ENCODE measurements around the gene ADAMTS15. TPM values are rescaled to one million over a fixed set of nuclear protein-coding genes. Genes with fewer than 3 reads are reported as not detected.

ADAMTS15 gene
- total RNA-seq, 2 experiments from 2014 or later: 0.08 to 0.11 TPM

- TF ChIP-seq CTCF (IDR thresholded peaks at IDR 0.05): no peak
- Mint-ChIP-seq H3K27me3 (no peaks in the 10 kb centered on the region), H3K9me3 (no peaks in the 10 kb centered on the region), H3K4me3 (no peak overlapping the region), H3K4me1 (ENCODE audit: low read depth) (no peaks in the 10 kb centered on the region), H3K27ac (no peak overlapping the region), H3K36me3 (ENCODE audit: low read depth) (no peaks in the 10 kb centered on the region)
- no peaks in the 10 kb centered on the region for H3K9me3 ChIP-seq (ENCODE audit: control insufficient read depth in 1 of 2, insufficient read depth in 1 of 2, low read length in 2 of 2)
- H3K36me3 ChIP-seq (ENCODE audit: insufficient read depth, low read length): no peaks in the 10 kb centered on the region
- intact Hi-C loops (cut with DNase I, micrococcal nuclease): no loop called here
- ATAC-seq (ENCODE audit: poor library complexity) (no peak), DNase-seq (no peak)
- peaks cover 0 to 2% of the 10 kb centered on the region in 2 experiments for H3K27me3 ChIP-seq (ENCODE audit: control insufficient read depth in 1 of 2, insufficient read depth in 2 of 2, low read length in 2 of 2)
- POLR2A ChIA-PET: no interaction called here
- H3K4me1 ChIP-seq (ENCODE audit: insufficient read depth, low read length): no peaks in the 10 kb centered on the region
- no peak overlapping the region for H3K4me3 ChIP-seq (ENCODE audit: low read length)
- CTCF ChIA-PET: no interaction called here
- no peak overlapping the region for H3K27ac ChIP-seq (ENCODE audit: low read depth in 1 of 2, low read length in 2 of 2)
Observed at GRCh38 chr11:130483124-130483523, 34.7 kb downstream of the ADAMTS15 start.

GRCh38 chr11:130485983-130486382, 37.5 kb downstream of the ADAMTS15 start:
- DNase-seq: no peak
- Mint-ChIP-seq H3K27ac (no peak overlapping the region), H3K27me3 (no peaks in the 10 kb centered on the region), H3K36me3 (ENCODE audit: low read depth) (no peaks in the 10 kb centered on the region), H3K9me3 (no peaks in the 10 kb centered on the region), H3K4me1 (ENCODE audit: low read depth) (no peaks in the 10 kb centered on the region), H3K4me3 (no peak overlapping the region)
- Histone ChIP-seq H3K27me3 (ENCODE audit: control insufficient read depth in 1 of 2, insufficient read depth in 2 of 2, low read length in 2 of 2) (no peaks in the 10 kb centered on the region), H3K9me3 (ENCODE audit: control insufficient read depth in 1 of 2, insufficient read depth in 1 of 2, low read length in 2 of 2) (no peaks in the 10 kb centered on the region), H3K36me3 (ENCODE audit: insufficient read depth, low read length) (no peaks in the 10 kb centered on the region), H3K4me3 (ENCODE audit: low read length) (no peak overlapping the region), H3K27ac (ENCODE audit: low read depth in 1 of 2, low read length in 2 of 2) (no peak overlapping the region), H3K4me1 (ENCODE audit: insufficient read depth, low read length) (no peaks in the 10 kb centered on the region)
- ChIA-PET POLR2A (no interaction called here), CTCF (no interaction called here)
- intact Hi-C loops (cut with DNase I, micrococcal nuclease): no loop called here
- TF ChIP-seq CTCF (IDR thresholded peaks at IDR 0.05): no peak
- no peak for ATAC-seq (ENCODE audit: poor library complexity)

- Histone ChIP-seq H3K27me3 (ENCODE audit: control insufficient read depth in 1 of 2, insufficient read depth in 2 of 2, low read length in 2 of 2) (no peaks in the 10 kb centered on the region), H3K4me3 (ENCODE audit: low read length) (no peak overlapping the region), H3K36me3 (ENCODE audit: insufficient read depth, low read length) (no peaks in the 10 kb centered on the region), H3K27ac (ENCODE audit: low read depth in 1 of 2, low read length in 2 of 2) (no peak overlapping the region), H3K4me1 (ENCODE audit: insufficient read depth, low read length) (no peaks in the 10 kb centered on the region), H3K9me3 (ENCODE audit: control insufficient read depth in 1 of 2, insufficient read depth in 1 of 2, low read length in 2 of 2) (no peaks in the 10 kb centered on the region)
- ATAC-seq (ENCODE audit: poor library complexity) (no peak), DNase-seq (no peak)
- TF ChIP-seq CTCF (IDR thresholded peaks at IDR 0.05): no peak
- no peak overlapping the region for H3K4me3 Mint-ChIP-seq
- intact Hi-C loops (cut with DNase I, micrococcal nuclease): no loop called here
- H3K27me3 Mint-ChIP-seq: no peaks in the 10 kb centered on the region
- POLR2A ChIA-PET: no interaction called here
- H3K4me1 Mint-ChIP-seq (ENCODE audit: low read depth): no peaks in the 10 kb centered on the region
- H3K36me3 Mint-ChIP-seq (ENCODE audit: low read depth): no peaks in the 10 kb centered on the region
- H3K27ac Mint-ChIP-seq: no peak overlapping the region
- CTCF ChIA-PET: no interaction called here
- H3K9me3 Mint-ChIP-seq: no peaks in the 10 kb centered on the region
Observed at GRCh38 chr11:130486391-130486836, 38.0 kb downstream of the ADAMTS15 start.
